ENCODE results near the gene GRAMD2B.

DNA sequence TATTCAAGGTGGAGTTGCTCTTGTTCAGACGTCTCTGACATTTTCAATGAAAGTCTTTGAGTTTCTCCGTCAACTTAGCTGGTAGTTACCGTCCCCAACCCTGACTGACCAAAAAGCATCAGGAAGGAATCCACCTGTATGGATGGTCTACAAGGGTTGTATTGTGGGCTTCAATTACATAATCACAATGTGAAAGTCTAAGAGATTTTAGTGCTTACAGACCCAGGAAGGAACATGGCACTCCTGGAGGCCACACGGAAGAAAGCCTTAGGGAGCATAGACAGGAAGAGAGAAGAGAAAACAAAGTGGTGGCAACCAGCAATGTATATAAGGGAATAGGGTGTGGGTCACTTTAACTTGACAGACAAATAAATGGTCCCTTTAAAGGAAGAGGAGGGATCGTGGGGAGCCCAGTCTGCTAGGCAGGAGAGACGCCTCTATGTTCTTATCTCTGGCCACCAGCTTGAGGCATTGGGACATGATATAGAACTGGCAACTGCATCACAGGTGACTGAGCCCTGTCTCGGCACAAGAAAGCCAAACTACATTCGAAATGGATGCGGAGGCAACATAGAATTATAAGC, 91.4 kb downstream of the GRAMD2B start:
- TF ChIP-seq POLR2AphosphoS5 (IDR thresholded peaks at IDR 0.05; ENCODE audit: low read depth, low read length) (no peak), POLR2A (IDR thresholded peaks at IDR 0.05; ENCODE audit: low read depth, low read length) (no peak), TAF1 (IDR thresholded peaks at IDR 0.05; ENCODE audit: borderline replicate concordance, low read depth, low read length) (no peak)
